Measurements from ENCODE around the gene S1PR1. TPM values are rescaled to one million over a fixed set of nuclear protein-coding genes. Genes with fewer than 3 reads are reported as not detected.

Gene S1PR1
- polyA plus RNA-seq, 3 donors: 0.36 to 0.64 (median 0.43) TPM

DNA sequence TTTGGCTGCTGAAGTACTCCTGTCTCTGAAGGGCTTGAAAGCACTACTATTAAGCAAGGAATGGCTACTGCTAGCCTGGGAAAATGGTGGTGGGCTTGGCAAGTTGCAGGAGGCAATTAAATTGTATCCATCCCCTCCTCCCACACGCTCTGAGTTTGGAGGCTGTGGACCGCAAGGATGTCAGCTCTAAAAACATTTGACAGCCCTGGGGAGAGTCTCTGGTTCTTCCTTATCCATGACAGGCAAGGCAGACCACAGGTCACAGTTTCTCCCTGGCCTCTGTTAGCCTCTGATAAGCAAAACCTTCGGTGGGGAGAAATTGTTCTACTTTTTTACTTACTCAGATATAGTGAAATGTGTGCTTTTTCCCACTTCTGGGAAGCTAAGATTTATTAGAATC lies 46.6 kb downstream of the S1PR1 start:
- Histone ChIP-seq H3K27me3 (ENCODE audit: control insufficient read depth in 2 of 2, insufficient read depth in 2 of 2, low read length in 2 of 2) (no peaks in the 10 kb centered on the region), H3K4me3 (replicated peaks in 1 of 3; ENCODE audit: low read depth in 2 of 3, low read length in 3 of 3) (no peak overlapping the region), H3K4me1 (ENCODE audit: control insufficient read depth in 1 of 2, insufficient read depth in 2 of 2, low read length in 2 of 2) (peaks cover 7 to 8% of the 10 kb centered on the region in 2 donors), H2AFZ (ENCODE audit: insufficient read depth, low read depth, low read length, poor library complexity, severe bottlenecking) (peak overlapping the region; percentile 3), H3K36me3 (replicated peaks in 1 of 2; ENCODE audit: control insufficient read depth in 1 of 2, insufficient read depth in 2 of 2, low read length in 2 of 2) (no peaks in the 10 kb centered on the region), H4K20me1 (ENCODE audit: insufficient read depth, low read length) (no peaks in the 10 kb centered on the region), H3K4me2 (replicated peaks; ENCODE audit: extremely low read depth, low read length, poor library complexity, severe bottlenecking) (no peak overlapping the region), H3K9me3 (replicated peaks in 1 of 2; ENCODE audit: control insufficient read depth in 1 of 2, insufficient read depth in 1 of 2, low read length in 2 of 2) (no peaks in the 10 kb centered on the region), H3K9ac (ENCODE audit: insufficient read depth, low read length, poor library complexity, severe bottlenecking) (no peak overlapping the region), H3K79me2 (ENCODE audit: insufficient read depth, low read length) (no peaks in the 10 kb centered on the region), H3K27ac (ENCODE audit: low read depth in 1 of 2, low read length in 2 of 2) (no peak overlapping the region)
- no CpG with 5 or more reads among the region's 3 CpGs for WGBS (ENCODE audit: insufficient coverage)
- intact Hi-C loops (cut with micrococcal nuclease): no loop called here
- H3K27me3 Mint-ChIP-seq (ENCODE audit: low read depth in 3 of 3): peaks cover 0 to 7% (median 0%) of the 10 kb centered on the region in 3 donors
- no peak overlapping the region for H3K4me3 Mint-ChIP-seq
- H3K27ac Mint-ChIP-seq: no peak overlapping the region
- peaks cover 12% of the 10 kb centered on the region for H3K4me1 Mint-ChIP-seq
- no peak for DNase-seq
- H3K36me3 Mint-ChIP-seq: no peaks in the 10 kb centered on the region
- TF ChIP-seq, protein P1, sequence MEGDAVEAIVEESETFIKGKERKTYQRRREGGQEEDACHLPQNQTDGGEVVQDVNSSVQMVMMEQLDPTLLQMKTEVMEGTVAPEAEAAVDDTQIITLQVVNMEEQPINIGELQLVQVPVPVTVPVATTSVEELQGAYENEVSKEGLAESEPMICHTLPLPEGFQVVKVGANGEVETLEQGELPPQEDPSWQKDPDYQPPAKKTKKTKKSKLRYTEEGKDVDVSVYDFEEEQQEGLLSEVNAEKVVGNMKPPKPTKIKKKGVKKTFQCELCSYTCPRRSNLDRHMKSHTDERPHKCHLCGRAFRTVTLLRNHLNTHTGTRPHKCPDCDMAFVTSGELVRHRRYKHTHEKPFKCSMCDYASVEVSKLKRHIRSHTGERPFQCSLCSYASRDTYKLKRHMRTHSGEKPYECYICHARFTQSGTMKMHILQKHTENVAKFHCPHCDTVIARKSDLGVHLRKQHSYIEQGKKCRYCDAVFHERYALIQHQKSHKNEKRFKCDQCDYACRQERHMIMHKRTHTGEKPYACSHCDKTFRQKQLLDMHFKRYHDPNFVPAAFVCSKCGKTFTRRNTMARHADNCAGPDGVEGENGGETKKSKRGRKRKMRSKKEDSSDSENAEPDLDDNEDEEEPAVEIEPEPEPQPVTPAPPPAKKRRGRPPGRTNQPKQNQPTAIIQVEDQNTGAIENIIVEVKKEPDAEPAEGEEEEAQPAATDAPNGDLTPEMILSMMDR (IDR thresholded peaks at IDR 0.05): no peak
- H3K9me3 Mint-ChIP-seq: no peaks in the 10 kb centered on the region

DNA sequence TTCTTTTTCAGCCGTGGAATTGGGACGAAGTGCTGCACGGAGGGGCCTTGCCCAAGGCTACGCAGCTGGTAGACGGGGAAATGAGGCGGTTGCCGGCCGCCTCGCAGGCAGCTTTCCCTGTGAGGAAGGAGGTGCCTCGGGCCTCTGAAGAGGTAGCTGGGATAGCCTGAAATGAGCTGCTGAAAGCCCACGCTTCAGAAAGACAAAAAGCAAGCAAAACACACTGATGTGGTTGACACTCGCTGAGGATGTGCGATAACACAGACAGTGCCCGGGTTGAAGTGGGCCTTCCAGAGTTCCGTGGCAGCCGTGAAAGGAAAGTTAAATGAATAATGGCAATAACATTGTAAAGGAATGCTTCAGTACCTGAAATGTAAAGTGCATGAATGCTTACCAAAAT lies 47.2 kb downstream of the S1PR1 start:
- H3K36me3 ChIP-seq (replicated peaks in 1 of 2; ENCODE audit: control insufficient read depth in 1 of 2, insufficient read depth in 2 of 2, low read length in 2 of 2): no peaks in the 10 kb centered on the region
- TF ChIP-seq, protein P1 (IDR thresholded peaks at IDR 0.05): no peak
- DNase-seq: no peak
- no peak overlapping the region for H3K9ac ChIP-seq (ENCODE audit: insufficient read depth, low read length, poor library complexity, severe bottlenecking)
- no peaks in the 10 kb centered on the region for H3K79me2 ChIP-seq (ENCODE audit: insufficient read depth, low read length)
- Mint-ChIP-seq H3K9me3 (no peaks in the 10 kb centered on the region), H3K27ac (no peak overlapping the region), H3K4me1 (peaks cover 10% of the 10 kb centered on the region), H3K4me3 (no peak overlapping the region), H3K27me3 (ENCODE audit: low read depth in 3 of 3) (peaks cover 0 to 7% (median 0%) of the 10 kb centered on the region in 3 donors), H3K36me3 (no peaks in the 10 kb centered on the region)
- intact Hi-C loops (cut with micrococcal nuclease): no loop called here
- H2AFZ ChIP-seq (ENCODE audit: insufficient read depth, low read depth, low read length, poor library complexity, severe bottlenecking): no peak overlapping the region
- WGBS (ENCODE audit: insufficient coverage): 89% methylated on average over 12 of the region's 16 CpGs
- H3K9me3 ChIP-seq (replicated peaks in 1 of 2; ENCODE audit: control insufficient read depth in 1 of 2, insufficient read depth in 1 of 2, low read length in 2 of 2): no peaks in the 10 kb centered on the region
- no peak overlapping the region for H3K27ac ChIP-seq (ENCODE audit: low read depth in 1 of 2, low read length in 2 of 2)
- no peak overlapping the region for H3K4me2 ChIP-seq (replicated peaks; ENCODE audit: extremely low read depth, low read length, poor library complexity, severe bottlenecking)
- no peak overlapping the region for H3K4me3 ChIP-seq (replicated peaks in 1 of 3; ENCODE audit: low read depth in 2 of 3, low read length in 3 of 3)
- H4K20me1 ChIP-seq (ENCODE audit: insufficient read depth, low read length): no peaks in the 10 kb centered on the region
- no peaks in the 10 kb centered on the region for H3K27me3 ChIP-seq (ENCODE audit: control insufficient read depth in 2 of 2, insufficient read depth in 2 of 2, low read length in 2 of 2)
- H3K4me1 ChIP-seq (ENCODE audit: control insufficient read depth in 1 of 2, insufficient read depth in 2 of 2, low read length in 2 of 2): peaks cover 1 to 2% of the 10 kb centered on the region in 2 donors
